ENCODE measurements around the gene NBEA.

Gene NBEA

DNA sequence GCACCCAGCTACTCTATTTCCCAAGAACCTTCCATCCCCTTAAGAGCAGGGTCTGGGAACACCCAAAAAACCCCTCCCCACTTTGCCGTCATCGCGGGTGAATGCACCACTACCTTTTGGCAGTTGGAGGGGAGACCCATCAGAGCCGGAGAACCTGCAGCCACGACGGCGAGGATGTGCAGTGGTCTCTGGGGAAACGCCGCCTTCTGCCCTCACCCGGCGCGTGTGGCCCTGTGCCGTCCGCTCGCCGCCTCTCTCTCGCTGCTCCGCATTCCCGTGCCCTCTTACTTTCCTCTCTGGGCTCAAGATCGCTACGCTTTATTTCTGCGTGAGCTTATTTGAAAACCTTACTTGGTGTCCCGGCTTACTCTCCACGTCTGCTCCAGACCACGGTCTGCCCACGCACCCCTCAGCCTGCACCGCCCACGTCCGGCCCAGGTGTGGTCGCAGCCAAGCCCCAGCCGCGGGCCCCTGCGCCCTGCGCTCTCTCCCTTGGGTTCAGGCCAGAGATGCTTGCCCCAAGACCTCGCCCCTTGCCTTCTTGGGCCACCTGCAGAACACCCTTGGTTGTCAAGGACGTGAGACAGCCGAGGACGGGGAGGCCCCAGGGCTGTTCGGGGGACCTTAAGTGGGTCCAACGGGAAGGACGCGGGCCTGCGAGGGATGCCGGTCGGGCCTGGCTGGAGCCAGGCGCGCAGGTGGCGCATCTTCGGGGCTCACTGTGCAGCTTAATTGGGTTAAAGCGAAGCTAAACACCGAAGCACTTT, 536.4 kb downstream of the NBEA start:
- FAIRE-seq, result no peak

DNA sequence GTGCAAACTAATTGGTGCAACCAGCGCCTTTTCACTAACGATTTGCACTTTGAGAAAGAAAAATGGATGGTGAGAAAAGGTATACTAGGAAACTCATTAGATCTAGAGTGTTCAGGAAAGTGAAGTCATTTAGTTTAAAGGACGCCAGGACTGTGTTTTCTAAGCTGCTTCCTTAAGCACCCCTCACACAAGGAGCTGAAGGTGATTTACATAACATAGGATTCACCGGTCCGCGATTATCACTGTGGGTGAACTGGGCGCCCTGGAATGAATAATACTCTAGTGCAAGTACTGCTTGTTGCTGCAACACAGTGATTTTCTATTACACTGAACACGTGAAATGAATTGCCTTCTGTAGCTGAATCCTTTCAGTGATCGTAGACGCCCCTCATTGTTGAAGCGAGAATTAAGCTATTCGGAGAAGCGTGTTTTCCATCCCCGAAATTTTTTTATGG, 537.0 kb downstream of the NBEA start:
- no peak for FAIRE-seq

DNA sequence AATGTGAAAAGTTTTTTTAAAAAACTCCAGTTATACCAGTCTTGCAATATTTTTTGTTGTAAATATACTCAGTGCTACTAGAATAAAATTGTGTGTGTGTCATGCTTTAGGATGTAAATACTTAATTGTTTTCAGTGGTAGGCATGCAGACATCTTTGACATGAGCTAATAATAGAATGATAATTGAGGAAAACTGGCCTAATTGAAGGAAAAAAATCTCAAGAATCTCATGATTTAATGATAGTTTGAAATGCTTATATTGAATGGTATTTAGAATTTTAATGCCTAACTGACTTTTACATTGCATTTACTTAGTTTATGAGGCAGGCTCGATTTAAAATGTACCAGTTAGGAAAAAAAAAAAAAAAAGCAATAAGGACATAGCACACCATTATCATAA, 537.6 kb downstream of the NBEA start:
- peak; percentile 51 for FAIRE-seq

DNA sequence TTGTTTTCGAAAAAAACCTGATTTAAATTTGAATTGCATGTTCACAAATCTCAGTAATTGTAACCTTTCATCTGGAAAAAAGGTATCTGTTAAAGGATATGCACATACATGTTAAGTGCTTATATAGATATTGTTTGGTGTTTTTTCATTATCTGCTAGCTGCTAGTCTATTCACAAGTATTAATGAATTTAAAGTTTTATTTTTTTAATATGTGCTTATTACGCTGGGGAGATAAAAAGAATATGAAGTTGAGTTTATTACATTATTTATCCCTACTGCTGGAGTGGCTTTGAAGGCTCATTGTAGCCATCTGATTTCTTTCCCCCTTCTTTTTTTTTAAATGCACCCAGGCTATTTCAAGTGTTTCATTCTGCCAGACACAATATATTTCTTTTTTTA, 538.3 kb downstream of the NBEA start:
- FAIRE-seq, result no peak

DNA sequence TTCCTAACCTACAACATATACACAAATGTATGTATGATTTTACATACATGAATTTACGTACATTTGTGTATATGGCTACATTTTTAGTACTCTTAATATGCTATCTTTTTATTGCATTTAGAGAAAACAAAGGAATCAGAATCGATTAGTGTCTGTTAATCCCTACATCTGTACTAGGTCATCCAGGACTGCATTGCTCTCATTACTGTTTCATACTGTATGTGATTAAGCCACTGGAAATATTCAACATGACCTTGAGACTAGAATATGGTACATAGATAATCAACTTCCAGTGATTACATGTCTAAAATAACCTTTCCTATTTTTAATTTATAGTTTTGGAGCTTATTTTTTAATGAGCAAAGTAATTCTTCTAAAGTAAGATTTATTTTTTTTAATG, 539.7 kb downstream of the NBEA start:
- no peak for FAIRE-seq

DNA sequence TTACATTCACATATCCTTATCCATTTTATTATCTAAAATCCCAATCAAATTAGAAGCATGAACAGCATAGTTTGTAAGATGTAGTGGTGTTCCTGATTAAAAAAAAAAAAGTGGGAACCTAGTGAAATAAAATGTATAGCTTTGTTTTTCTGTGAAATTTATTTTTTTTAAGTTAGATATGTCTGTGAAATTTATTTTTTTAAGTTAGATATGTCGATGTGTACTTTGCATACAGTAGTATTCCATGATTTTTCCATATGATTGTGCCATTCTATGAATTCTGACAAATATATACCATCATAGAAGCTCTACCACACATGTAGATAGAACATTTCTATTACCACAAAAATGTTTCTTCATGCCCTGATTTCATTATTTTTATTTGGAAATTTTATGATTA, 540.5 kb downstream of the NBEA start:
- no peak for FAIRE-seq

DNA sequence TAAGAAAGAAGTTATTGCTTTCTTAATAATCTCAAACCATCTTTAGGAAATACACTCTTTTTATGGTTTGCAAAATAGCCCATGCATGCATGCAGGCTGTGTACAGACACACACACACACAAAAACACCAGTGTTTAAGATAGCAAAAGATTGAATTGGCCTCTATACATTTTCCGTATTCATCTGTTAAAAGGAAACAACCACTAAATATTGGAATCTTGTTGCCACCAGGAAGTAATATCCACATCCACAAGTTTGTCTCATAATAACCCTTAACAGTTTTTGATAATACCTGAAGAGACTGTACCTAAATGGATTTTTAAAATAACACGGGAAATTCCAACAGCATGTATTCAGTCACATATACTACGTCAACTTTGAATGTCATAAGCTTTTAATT, 541.7 kb downstream of the NBEA start:
- FAIRE-seq, result no peak

DNA sequence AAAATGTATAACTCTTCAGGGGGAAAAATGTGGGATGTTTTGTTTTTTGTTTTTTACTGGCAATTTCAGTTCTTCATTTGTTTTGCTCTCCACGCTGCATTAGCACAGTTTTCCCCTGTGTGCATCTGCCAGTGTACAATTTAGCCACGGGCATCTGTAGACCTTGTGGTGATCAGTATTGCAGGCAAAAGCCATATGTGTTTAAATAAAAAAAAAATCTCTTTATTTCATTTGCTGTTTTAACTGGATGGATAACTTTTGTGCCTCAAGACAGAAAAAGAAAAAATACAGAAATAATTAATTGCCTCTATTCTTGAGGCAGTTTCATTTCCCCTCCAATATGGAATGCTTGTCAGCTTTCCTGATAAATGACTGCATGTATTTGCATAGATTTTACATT, 542.3 kb downstream of the NBEA start:
- FAIRE-seq, result peak; percentile 17

DNA sequence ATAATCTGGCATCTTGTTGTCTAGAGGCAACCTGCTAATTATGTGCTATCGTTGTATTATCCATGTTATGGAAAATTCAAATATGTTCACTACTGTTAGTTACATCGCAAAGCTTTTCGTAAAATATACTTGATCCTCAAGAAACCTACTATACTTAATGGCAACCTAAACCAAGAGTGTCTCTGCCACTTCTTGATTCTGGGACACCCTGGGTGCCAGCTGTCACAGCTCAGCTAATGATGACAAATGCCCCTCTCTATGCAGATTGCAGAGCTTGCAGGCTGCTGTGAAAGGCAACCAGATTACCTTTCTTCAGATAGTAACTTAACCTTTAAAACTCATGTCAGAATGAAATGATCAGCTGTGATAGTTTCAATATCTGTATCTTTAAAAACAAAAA, 543.4 kb downstream of the NBEA start:
- no peak for FAIRE-seq

DNA sequence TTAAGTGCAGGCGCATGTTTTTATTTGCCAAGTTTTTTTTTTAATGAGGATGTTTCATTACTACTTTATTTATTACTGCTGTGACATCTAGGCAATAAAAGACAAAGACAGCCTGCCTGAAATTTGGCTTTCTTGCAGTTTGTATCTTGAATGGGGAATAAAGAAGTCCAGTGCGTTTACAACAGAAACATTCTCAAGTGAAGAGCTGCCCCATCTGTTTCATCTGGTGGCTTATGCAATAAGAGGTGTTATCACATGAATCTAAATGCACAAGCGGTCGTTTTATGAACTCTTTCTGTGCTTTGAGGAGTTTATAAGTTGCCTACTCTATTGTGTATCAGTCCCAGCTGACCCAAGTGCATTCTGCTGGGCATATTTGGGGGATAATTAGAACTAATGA, 547.0 kb downstream of the NBEA start:
- FAIRE-seq, result no peak

DNA sequence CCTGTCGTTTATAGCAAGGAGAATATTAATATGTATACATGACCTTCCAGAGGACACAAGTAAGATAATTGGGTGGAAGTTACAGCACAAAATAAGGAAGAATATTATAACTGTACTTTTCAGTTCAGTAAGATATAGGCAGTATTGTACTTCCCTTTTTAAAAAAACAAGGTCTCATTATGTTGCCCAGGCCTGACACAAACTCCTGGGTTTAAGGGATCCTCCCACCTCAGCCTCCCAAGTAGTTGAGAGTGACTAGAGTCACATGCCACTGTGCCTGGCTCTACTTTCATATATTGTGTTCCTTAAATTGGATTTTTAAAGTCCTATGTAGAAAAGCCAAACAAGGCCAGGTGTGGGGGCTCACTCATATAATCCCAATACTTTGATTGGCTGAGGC, 553.9 kb downstream of the NBEA start:
- no peak for FAIRE-seq

DNA sequence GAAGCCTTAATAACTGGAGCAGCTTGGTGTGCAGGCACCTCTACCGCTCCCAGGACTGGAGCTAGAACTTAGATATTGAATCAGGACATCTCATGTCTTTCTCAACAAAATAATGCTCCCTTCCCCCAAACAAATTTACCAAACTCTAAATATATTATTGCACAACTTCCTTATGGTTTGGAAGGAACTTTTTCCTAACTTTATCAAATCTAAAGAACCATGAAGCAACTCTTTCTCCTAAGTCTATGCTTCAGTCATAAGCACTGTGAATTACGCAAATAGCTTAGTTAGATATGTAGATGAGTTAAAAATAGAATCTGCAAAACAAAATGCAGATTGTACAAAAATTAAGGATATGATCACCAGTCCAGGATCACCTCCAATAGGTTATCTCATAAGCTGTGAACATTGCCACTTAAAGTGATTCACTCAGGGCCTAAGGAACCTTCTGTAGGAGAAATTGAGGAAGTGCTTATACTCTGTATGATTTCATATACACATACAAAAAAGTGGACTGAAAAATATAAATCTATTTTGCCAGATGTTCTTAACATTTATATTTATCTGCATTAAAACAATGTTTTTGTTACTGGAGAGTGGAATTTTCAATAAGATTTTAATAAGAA, 554.8 kb downstream of the NBEA start:
- no peak for FAIRE-seq

DNA sequence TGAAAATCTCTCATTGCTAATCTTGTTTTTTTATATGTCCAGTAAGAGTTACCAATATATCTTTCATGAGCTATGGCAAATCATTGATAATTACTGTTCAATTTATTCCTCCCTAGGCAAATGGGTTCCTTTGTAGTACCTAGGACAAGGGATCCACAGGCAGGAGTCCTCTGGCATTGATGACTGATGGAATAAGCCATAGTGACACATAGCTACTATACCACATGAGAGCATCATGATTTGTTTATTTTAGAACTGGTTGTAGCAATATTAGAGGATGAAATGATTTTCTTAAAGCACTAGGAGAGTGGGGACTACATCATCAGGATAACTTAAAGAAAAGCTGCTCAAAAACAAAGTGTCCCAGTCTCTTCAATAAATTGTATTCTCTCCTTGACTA, 556.2 kb downstream of the NBEA start:
- FAIRE-seq, result no peak

DNA sequence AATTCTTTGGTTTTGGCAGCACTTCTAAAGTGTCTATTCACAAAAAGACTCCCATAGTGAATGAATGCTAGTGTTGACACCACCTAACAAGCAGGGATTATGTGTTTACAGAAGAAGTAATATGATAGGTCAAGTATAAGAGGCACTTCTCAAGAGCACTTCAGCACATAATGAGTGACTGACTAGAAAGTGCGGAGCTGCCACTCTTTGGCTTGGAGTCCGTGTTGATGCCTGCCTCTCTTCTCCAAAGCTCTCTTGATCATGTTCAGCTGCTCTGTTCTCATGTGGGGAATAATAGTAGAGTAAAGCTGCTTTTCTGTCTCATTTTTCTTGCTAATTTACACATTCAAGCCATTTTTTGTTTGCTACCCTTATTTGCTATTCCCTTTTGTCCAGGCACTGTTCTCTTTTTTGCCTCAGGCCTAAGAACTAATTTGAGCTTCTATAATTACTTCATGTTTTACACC, 557.2 kb downstream of the NBEA start:
- FAIRE-seq, result no peak

DNA sequence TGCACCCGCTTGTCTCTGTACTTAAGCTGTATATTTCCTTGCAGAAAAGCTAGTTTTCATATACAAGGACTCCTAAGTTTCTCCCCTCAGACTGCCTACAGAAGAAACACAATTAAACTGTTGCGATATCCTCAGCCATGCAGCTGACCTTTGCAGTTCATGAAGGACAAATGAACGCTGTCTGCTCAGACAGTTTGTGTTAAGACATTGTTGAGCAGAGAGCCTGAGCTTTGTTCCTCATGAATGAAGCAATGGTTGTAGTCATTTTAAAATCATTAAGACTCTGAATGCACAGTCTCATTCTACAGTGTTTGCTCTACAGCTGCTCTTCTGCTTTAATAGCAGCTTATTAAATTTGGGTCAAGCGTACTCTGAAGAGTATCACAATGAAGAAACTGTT, 557.6 kb downstream of the NBEA start:
- no peak for FAIRE-seq

DNA sequence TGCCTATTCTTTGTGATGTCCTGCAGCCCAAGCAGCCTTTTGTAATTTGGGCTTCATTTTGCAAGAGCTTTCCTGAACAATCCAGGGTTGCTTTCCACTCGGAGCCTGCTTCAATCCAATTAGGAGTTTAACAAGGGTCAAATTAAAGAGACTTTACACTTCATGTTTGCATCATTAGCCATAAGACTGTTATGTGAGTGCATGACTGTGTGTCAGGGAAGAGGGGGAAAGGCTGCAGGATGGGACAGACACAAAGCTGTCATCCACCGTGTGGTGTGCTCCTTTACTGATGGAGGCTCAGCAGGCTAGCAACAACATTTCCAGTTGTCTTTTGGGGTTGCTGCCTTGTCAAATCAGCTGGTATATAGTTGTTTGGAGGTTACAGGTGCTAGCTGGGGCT, 558.1 kb downstream of the NBEA start:
- FAIRE-seq, result no peak

DNA sequence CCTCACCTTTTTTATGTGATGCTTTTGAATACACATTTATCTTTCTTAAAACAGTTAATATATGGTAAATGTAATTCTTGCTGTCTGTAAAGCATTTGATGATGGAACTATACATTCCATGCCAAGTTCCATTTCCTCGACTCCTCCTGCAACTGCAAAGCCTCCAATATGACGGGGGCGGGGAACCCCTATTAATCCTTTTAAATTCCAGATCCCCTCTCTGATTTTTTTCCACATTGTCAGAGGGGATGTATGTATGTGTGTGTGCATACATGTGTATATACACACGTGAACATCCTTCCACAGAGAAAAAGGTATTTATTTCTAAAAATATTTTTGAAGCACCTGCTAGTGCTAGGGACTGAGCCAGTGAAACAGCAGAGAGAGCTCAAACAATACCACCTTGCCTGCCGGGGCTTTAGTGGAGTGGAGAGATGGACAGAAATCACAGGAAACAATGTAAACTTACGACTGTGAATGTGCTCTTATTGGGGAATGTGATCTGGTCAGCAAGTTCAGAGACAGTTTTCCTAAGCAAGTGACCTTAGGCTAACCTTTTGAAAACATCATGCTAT, 559.7 kb downstream of the NBEA start:
- no peak for FAIRE-seq

DNA sequence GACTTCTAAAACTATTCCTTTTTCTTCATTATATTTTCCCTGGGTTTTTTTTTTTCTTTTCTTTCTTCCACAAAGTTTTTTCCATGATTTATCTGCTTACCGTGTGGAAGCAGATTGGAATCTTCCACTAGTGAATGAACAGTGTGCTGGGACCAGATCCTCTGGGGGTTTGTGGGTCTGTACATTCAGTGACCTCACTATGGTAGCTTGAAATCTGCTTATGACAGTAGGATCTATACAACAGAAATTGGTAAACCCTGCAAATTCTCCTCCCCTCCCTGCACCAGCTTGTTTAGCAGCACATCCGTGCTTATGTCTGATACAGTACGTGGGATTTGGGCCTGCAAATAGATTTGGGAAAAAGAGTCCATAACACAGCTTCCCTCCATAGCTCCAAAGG, 560.4 kb downstream of the NBEA start:
- FAIRE-seq, result no peak

DNA sequence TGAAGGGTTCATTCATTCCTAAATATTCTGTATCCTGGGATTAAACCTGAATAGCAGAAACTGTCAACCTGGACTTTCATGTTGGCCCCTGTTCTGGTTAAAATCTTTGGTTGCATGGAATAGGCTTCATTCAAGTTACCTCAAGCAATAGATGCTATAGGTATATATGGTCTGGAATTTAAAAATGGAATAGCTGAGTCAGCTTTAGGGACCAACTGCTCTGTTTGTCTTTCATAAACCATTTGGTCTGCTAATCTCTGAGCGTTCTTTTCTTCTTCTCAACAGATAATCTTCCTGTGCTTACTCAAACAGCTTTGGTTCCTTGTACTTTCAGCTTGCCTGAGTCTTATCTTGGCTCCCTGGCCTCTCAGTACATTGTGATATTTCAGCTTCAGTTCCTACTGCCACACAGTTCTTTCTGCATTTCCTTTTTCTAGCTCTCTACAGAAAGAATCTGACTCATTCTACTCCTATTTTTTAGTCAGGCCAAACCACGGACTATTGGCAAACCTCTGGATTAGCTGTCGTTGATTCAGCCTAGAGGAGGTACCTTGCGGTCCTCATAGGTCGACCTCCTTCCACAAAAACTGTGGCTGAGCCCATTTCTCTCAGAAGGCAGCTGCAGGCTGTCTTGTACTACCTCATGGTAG, 570.3 kb downstream of the NBEA start:
- no peak for FAIRE-seq

DNA sequence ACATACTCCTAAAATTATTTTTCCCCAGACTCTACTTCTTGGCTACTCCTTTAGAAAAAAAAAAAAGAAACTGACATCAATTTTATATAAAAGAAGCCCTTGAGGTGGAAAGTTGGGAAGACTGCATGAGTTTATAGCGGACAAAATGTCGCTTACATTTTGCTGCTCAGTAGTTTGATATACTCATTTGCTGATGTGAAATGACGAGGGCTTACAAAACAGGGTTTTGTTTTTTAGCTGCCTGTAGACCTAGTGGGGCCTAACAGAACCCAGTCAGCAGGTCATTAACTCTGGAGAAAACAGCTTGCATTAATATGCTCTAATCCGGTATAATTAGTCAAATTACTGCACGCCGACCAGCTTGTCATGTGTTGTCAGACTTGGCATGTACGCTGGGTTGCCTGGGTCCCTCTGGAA, 572.0 kb downstream of the NBEA start:
- FAIRE-seq, result no peak

DNA sequence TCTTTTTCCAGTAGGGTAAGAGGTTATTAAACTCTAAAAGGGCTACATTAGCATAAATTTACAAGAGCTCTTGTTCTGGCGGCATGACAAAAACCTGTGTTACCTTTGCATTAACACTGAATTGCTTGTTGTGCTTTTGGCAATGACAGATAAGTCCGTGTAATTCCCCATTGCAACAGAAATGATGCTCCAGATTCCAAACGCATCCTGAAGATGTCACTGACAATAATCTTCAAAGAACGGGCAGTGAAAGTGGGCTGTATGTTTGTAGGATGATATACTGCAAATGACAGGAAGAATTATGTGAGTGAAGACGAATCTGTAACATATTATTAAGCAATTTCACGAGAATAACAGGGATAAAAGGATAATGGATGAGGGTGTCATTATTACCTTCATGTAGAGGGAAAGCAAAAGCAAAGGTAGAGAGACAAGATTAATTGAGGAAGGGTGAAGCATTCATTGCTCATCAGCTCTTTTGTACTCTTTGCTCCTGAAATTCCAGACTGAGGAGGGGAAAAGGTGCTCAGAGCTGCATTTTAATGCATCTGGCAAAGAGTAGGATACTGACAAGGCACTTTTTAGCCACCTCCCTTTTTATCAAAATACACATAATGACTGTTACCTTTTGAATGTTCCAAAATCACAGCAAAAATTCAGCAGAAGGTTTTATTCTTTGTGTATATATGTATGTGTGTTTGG, 572.9 kb downstream of the NBEA start:
- no peak for FAIRE-seq

DNA sequence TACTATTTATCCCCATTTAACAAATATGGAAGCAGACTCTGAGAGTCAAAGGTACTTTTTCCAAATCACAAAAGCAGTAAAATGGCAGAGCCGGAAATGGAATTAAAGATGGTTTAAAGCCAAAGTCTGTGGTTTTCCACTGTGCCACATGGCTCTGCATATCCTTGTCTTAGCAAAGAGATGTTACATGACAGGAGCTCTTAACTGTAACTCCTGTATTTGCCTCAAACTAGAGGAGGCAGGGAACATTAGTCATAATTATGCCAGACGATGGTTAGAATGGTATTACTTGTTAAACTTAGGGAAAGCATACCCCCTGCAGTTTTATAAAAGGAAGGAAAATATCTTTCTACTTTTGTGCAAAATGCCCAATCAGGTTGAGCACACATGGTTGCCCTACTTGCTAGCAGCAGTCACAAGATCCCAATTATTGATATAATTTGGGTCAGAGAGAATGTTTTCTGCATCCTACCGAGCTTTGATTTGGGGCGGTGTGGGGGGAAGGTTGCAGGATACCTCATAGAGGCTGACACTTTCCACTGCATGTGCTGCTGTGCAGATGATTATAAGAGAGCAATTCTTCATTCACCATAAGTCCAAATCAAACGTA, 576.4 kb downstream of the NBEA start:
- FAIRE-seq, result no peak

DNA sequence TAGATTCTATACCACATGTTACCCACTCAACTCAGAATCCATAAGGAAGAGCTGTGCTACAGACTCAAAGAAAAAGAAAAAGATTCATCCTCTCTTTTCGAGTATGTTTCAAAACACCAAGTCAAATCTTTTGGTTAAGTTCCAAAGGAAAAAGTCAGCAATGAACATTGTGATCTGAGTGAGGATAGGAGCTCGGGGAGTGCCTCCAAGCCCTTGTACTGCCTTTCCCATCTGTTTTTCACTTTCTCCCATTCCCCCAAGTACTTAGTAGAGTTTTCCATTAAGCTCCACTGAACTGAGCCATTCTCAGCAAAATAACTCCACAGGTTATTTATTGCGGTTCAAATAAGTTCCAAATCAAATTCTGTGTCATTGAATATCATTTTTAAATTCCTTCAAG, 582.1 kb downstream of the NBEA start:
- no peak for FAIRE-seq
